Activated CD8-positive, alpha-beta T cell treated with anti-CD3 and anti-CD28 coated beads, Interleukin-2, amount 10 ng/mL, durations not matched to agents 7 days and 5 days (primary cell): ENCODE measurements around the gene ZNF555. TPM values are rescaled to one million over a fixed set of nuclear protein-coding genes. Genes with fewer than 3 reads are reported as not detected.

ENCODE experiments used
- ATAC-seq: fragments of 150-1000 bp; cut with Tn5 transposase; one replicate; pipeline ENCODE4 v1.10.0; 2021; ENCODE audit warnings: moderate library complexity
- CTCF ChIA-PET: fragments of 350-600 bp; sonication (Branson Sonifier 250); formaldehyde crosslinking; loops from one replicate; lab custom pipeline; 2021; ENCODE audit warnings: antibody characterized with exemption; lab: Charles Lee
- POLR2A ChIA-PET: fragments of 350-600 bp; sonication (Branson Sonifier 250); formaldehyde crosslinking; loops from one replicate; lab custom pipeline; 2021; ENCODE audit warnings: antibody characterized with exemption; lab: Charles Lee
- DNase-seq: peaks from one replicate; pipeline ENCODE4 v3.0.0-alpha.2; 2020
- H3K27ac Mint-ChIP-seq: one replicate; pipeline ENCODE4 v1.8.0; 2021; ENCODE audit warnings: mild to moderate bottlenecking, mixed read lengths
- H3K27me3 Mint-ChIP-seq: one replicate; pipeline ENCODE4 v1.8.0; 2021; ENCODE audit warnings: low read depth, mixed read lengths
- H3K36me3 Mint-ChIP-seq: one replicate; pipeline ENCODE4 v1.8.0; 2021; ENCODE audit warnings: low read depth, mixed read lengths
- H3K4me1 Mint-ChIP-seq: one replicate; pipeline ENCODE4 v1.8.0; 2021; ENCODE audit warnings: low read depth, mixed read lengths
- H3K4me3 Mint-ChIP-seq: one replicate; pipeline ENCODE4 v1.8.0; 2021; ENCODE audit warnings: mild to moderate bottlenecking, mixed read lengths
- H3K9me3 Mint-ChIP-seq: one replicate; pipeline ENCODE4 v1.8.0; 2022; ENCODE audit warnings: mixed read lengths; ENCODE audit not compliant: insufficient read depth
- total RNA-seq, 2 experiments: library from RNA; stranded (reverse); gene quantifications; one replicate each; pipeline ENCODE4 v1.2.3, GENCODE V29; 2021

The ZNF555 gene
- total RNA-seq, 2 experiments from 2014 or later = 1.9 to 2.6 TPM

GRCh38 chr19:2845107-2845506, 3.8 kb downstream of the ZNF555 start:
- peaks cover 16% of the 10 kb centered on the region for H3K36me3 Mint-ChIP-seq
- H3K27ac Mint-ChIP-seq = no peak overlapping the region
- ChIA-PET POLR2A (no interaction called here), CTCF (interaction anchor here (1.3 kb wide), 1 partner anchor 584 kb away, joined by 3 read pairs; no protein-coding TSS in a partner anchor)
- no peak for DNase-seq
- no peak overlapping the region for H3K4me3 Mint-ChIP-seq
- peaks cover 13% of the 10 kb centered on the region for H3K4me1 Mint-ChIP-seq
- ATAC-seq = no peak
- H3K9me3 Mint-ChIP-seq = peaks cover 9% of the 10 kb centered on the region
- peaks cover 3% of the 10 kb centered on the region for H3K27me3 Mint-ChIP-seq

- CTCF ChIA-PET = no interaction called here
- POLR2A ChIA-PET = no interaction called here
- no peak for DNase-seq
- H3K4me1 Mint-ChIP-seq = peaks cover 16% of the 10 kb centered on the region
- H3K36me3 Mint-ChIP-seq = peaks cover 25% of the 10 kb centered on the region
- ATAC-seq = no peak
- H3K27me3 Mint-ChIP-seq = peaks cover 3% of the 10 kb centered on the region
- H3K4me3 Mint-ChIP-seq = no peak overlapping the region
- no peak overlapping the region for H3K27ac Mint-ChIP-seq
- H3K9me3 Mint-ChIP-seq = peaks cover 17% of the 10 kb centered on the region
Measured at GRCh38 chr19:2846180-2846894, 5.1 kb downstream of the ZNF555 start.

GRCh38 chr19:2847507-2847906, 6.2 kb downstream of the ZNF555 start:
- H3K27me3 Mint-ChIP-seq = peaks cover under 1% of the 10 kb centered on the region
- ChIA-PET POLR2A (no interaction called here), CTCF (no interaction called here)
- no peak for ATAC-seq
- H3K27ac Mint-ChIP-seq = no peak overlapping the region
- no peak for DNase-seq
- H3K4me1 Mint-ChIP-seq = peaks cover 12% of the 10 kb centered on the region
- H3K9me3 Mint-ChIP-seq = peaks cover 22% of the 10 kb centered on the region
- no peak overlapping the region for H3K4me3 Mint-ChIP-seq
- peaks cover 35% of the 10 kb centered on the region for H3K36me3 Mint-ChIP-seq

- Mint-ChIP-seq H3K4me1 (peaks cover 8% of the 10 kb centered on the region), H3K9me3 (peaks cover 31% of the 10 kb centered on the region), H3K36me3 (peaks cover 42% of the 10 kb centered on the region), H3K27me3 (no peaks in the 10 kb centered on the region), H3K27ac (no peak overlapping the region), H3K4me3 (no peak overlapping the region)
- no peak for DNase-seq
- ChIA-PET CTCF (no interaction called here), POLR2A (no interaction called here)
- ATAC-seq = no peak
Measured at GRCh38 chr19:2848616-2849015, 7.3 kb downstream of the ZNF555 start.

- H3K36me3 Mint-ChIP-seq = peaks cover 54% of the 10 kb centered on the region
- ChIA-PET POLR2A (interaction anchor here (0.6 kb wide), 2 partner anchors 9 to 740 kb away, joined by 3 read pairs; no protein-coding TSS in a partner anchor), CTCF (interaction anchor here (0.9 kb wide), 1 partner anchor 283 kb away, joined by 3 read pairs; no protein-coding TSS in a partner anchor)
- ATAC-seq (no peak), DNase-seq (no peak)
- no peak overlapping the region for H3K27ac Mint-ChIP-seq
- no peaks in the 10 kb centered on the region for H3K27me3 Mint-ChIP-seq
- H3K4me1 Mint-ChIP-seq = peaks cover 8% of the 10 kb centered on the region
- peaks cover 46% of the 10 kb centered on the region for H3K9me3 Mint-ChIP-seq
- H3K4me3 Mint-ChIP-seq = no peak overlapping the region
Measured at GRCh38 chr19:2850256-2850925, 9.1 kb downstream of the ZNF555 start.

- ATAC-seq = no peak
- DNase-seq = no peak
- Mint-ChIP-seq H3K4me1 (peaks cover 20% of the 10 kb centered on the region), H3K9me3 (peaks cover 55% of the 10 kb centered on the region), H3K27me3 (no peaks in the 10 kb centered on the region), H3K4me3 (no peak overlapping the region), H3K36me3 (peaks cover 60% of the 10 kb centered on the region), H3K27ac (no peak overlapping the region)
- ChIA-PET POLR2A (no interaction called here), CTCF (interaction anchor here (1.4 kb wide), 1 partner anchor 12 kb away, joined by 4 read pairs; the partner anchor contains the start of gene ZNF555)
Measured at GRCh38 chr19:2852598-2852997, 11.3 kb downstream of the ZNF555 start.

GRCh38 chr19:2853015-2853606, 11.8 kb downstream of the ZNF555 start:
- H3K4me1 Mint-ChIP-seq = peaks cover 20% of the 10 kb centered on the region
- no peaks in the 10 kb centered on the region for H3K27me3 Mint-ChIP-seq
- CTCF ChIA-PET = interaction anchor here (1.4 kb wide), 1 partner anchor 12 kb away, joined by 4 read pairs; the partner anchor contains the start of gene ZNF555
- ATAC-seq (no peak), DNase-seq (no peak)
- H3K4me3 Mint-ChIP-seq = no peak overlapping the region
- H3K27ac Mint-ChIP-seq = no peak overlapping the region
- POLR2A ChIA-PET = no interaction called here
- H3K9me3 Mint-ChIP-seq = peaks cover 55% of the 10 kb centered on the region
- peaks cover 60% of the 10 kb centered on the region for H3K36me3 Mint-ChIP-seq

GRCh38 chr19:2854849-2855248, 13.6 kb downstream of the ZNF555 start:
- CTCF ChIA-PET = no interaction called here
- ATAC-seq (no peak), DNase-seq (no peak)
- POLR2A ChIA-PET = no interaction called here
- no peaks in the 10 kb centered on the region for H3K27me3 Mint-ChIP-seq
- H3K36me3 Mint-ChIP-seq = peaks cover 62% of the 10 kb centered on the region
- H3K9me3 Mint-ChIP-seq = peaks cover 56% of the 10 kb centered on the region
- H3K4me3 Mint-ChIP-seq = no peak overlapping the region
- no peak overlapping the region for H3K27ac Mint-ChIP-seq
- peaks cover 20% of the 10 kb centered on the region for H3K4me1 Mint-ChIP-seq

- POLR2A ChIA-PET = no interaction called here
- Mint-ChIP-seq H3K36me3 (peaks cover 48% of the 10 kb centered on the region), H3K27me3 (no peaks in the 10 kb centered on the region), H3K27ac (peak overlapping the region; percentile 54), H3K9me3 (peaks cover 44% of the 10 kb centered on the region), H3K4me3 (no peak overlapping the region), H3K4me1 (peaks cover 12% of the 10 kb centered on the region)
- no peak for ATAC-seq
- CTCF ChIA-PET = no interaction called here
- no peak for DNase-seq
Measured at GRCh38 chr19:2856457-2857050, 15.3 kb downstream of the ZNF555 start.

GRCh38 chr19:2858864-2859263, 17.6 kb downstream of the ZNF555 start:
- ChIA-PET CTCF (no interaction called here), POLR2A (no interaction called here)
- H3K36me3 Mint-ChIP-seq = peaks cover 25% of the 10 kb centered on the region
- DNase-seq = no peak
- H3K27ac Mint-ChIP-seq = no peak overlapping the region
- peaks cover 12% of the 10 kb centered on the region for H3K4me1 Mint-ChIP-seq
- H3K9me3 Mint-ChIP-seq = peaks cover 26% of the 10 kb centered on the region
- no peaks in the 10 kb centered on the region for H3K27me3 Mint-ChIP-seq
- ATAC-seq = no peak
- H3K4me3 Mint-ChIP-seq = no peak overlapping the region

- H3K9me3 Mint-ChIP-seq = peaks cover 4% of the 10 kb centered on the region
- DNase-seq (no peak), ATAC-seq (no peak)
- ChIA-PET POLR2A (no interaction called here), CTCF (no interaction called here)
- H3K27ac Mint-ChIP-seq = no peak overlapping the region
- H3K4me1 Mint-ChIP-seq = no peaks in the 10 kb centered on the region
- no peaks in the 10 kb centered on the region for H3K36me3 Mint-ChIP-seq
- peaks cover 3% of the 10 kb centered on the region for H3K27me3 Mint-ChIP-seq
- H3K4me3 Mint-ChIP-seq = no peak overlapping the region
Measured at GRCh38 chr19:2863816-2864215, 22.5 kb downstream of the ZNF555 start.
